Measurements from ENCODE around the gene SLC12A9.
"Not testable (repeated sequence)": the region's sequence is repeated elsewhere in the genome, so short reads cannot be mapped to it uniquely, and the experiment has no call there.

The SLC12A9 gene

DNA sequence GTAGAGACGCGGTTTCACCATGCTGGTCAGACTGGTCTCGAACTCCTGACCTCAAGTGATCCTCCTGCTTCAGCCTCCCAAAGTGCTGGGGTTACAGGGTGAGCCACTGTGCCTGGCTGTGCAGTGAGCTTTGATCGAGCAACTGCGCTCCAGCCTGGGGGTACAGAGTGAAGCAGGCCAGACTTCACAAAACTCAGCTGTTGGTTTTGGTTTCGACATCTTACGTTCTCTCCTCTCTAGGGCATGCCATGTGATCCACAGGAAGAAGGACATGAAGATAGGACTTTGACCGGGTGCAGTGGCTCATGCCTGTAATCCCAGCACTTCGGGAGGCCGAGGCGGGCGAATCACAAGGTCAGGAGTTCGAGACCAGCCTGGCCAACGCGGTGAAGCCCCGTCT, 36.0 kb upstream of the SLC12A9 start:
- peaks cover 48% of the 10 kb centered on the region for H3K36me3 ChIP-seq (ENCODE audit: control insufficient read depth, insufficient read depth, low read length)
- not testable (repeated sequence) for H3K4me3 ChIP-seq (ENCODE audit: low read length); H3K27ac ChIP-seq (ENCODE audit: low read length); H3K4me1 ChIP-seq (ENCODE audit: control insufficient read depth, insufficient read depth, low read length); DNase-seq (ENCODE audit: low read depth, low spot score); H3K9me3 ChIP-seq (ENCODE audit: control insufficient read depth, insufficient read depth, low read length); H3K27me3 ChIP-seq (ENCODE audit: control insufficient read depth, insufficient read depth, low read length)
- WGBS (ENCODE audit: insufficient coverage, insufficient read length), result no CpG with 5 or more reads among the region's 16 CpGs

DNA sequence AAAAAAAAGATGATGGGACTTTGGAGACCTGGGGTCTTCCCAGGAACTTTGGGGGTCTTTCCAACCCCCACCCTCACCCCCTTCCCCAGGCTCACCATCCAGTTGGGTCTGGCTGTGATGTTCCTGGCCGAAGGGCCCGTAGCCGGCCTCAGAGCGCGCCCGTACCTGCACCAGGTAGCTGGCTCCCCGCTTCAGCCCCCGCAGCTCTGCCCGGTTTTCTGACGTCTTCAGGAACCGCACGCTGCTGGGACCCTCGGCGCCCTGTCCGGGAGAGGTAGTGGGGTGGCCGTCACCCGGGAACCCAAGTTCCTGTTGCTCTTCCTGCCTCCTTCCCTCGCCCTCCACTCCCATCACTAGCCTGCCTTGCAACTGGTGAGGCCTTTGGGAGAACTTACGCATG, 35.4 kb upstream of the SLC12A9 start:
- no peak overlapping the region for H3K4me3 ChIP-seq (ENCODE audit: low read length)
- no peaks in the 10 kb centered on the region for H3K27me3 ChIP-seq (ENCODE audit: control insufficient read depth, insufficient read depth, low read length)
- no peaks in the 10 kb centered on the region for H3K9me3 ChIP-seq (ENCODE audit: control insufficient read depth, insufficient read depth, low read length)
- no peak for DNase-seq (ENCODE audit: low read depth, low spot score)
- H3K4me1 ChIP-seq (ENCODE audit: control insufficient read depth, insufficient read depth, low read length), result no peaks in the 10 kb centered on the region
- H3K27ac ChIP-seq (ENCODE audit: low read length), result no peak overlapping the region
- no CpG with 5 or more reads among the region's 19 CpGs for whole genome bisulfite sequencing (ENCODE audit: insufficient coverage, insufficient read length)
- H3K36me3 ChIP-seq (ENCODE audit: control insufficient read depth, insufficient read depth, low read length), result peaks cover 52% of the 10 kb centered on the region

DNA sequence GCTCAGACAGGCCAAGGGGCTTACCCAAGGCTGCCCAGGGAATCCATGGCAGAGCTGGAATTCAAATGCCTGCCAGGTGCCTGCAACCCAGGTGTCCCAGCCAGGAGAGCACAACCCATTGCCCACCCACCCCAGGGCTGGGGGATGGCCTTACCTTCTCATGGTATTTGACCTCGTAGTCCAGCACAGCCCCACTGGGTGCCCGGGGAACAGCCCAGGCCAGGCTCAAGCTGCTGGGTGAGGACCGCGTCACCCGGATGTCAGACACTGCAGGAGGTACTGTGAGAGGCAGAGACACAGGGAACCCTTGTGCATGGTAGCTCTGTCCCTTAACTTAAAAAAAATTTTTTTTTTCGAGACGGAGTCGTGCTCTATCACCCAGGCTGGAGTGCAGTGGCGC, 34.1 kb upstream of the SLC12A9 start:
- Histone ChIP-seq H3K9me3 (ENCODE audit: control insufficient read depth, insufficient read depth, low read length) (no peaks in the 10 kb centered on the region), H3K27ac (ENCODE audit: low read length) (no peak overlapping the region), H3K4me1 (ENCODE audit: control insufficient read depth, insufficient read depth, low read length) (no peaks in the 10 kb centered on the region), H3K4me3 (ENCODE audit: low read length) (no peak overlapping the region), H3K36me3 (ENCODE audit: control insufficient read depth, insufficient read depth, low read length) (peaks cover 59% of the 10 kb centered on the region), H3K27me3 (ENCODE audit: control insufficient read depth, insufficient read depth, low read length) (no peaks in the 10 kb centered on the region)
- WGBS (ENCODE audit: insufficient coverage, insufficient read length), result no CpG with 5 or more reads among the region's 9 CpGs
- DNase-seq (ENCODE audit: low read depth, low spot score), result no peak

DNA sequence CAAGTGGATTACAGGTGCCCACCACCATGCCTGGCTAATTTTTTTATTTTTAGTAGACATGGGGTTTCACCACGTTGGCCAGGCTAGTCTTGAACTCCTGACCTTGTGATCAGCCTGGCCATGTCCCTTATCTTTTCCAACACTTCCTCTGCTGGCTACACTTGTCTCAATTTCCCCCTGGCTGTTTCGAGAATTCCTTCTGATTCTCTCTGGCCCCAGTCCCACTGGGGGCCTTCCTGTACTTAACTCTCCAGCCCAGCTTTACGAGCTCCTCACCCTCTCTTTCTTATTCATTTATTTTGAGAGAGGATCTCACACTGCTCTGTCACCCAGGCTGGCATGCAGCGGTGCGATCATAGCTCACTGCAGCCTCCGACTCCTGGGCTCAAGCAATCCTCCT, 33.7 kb upstream of the SLC12A9 start:
- Histone ChIP-seq H3K27ac (ENCODE audit: low read length) (no peak overlapping the region), H3K27me3 (ENCODE audit: control insufficient read depth, insufficient read depth, low read length) (no peaks in the 10 kb centered on the region), H3K4me3 (ENCODE audit: low read length) (no peak overlapping the region), H3K9me3 (ENCODE audit: control insufficient read depth, insufficient read depth, low read length) (no peaks in the 10 kb centered on the region), H3K36me3 (ENCODE audit: control insufficient read depth, insufficient read depth, low read length) (peaks cover 59% of the 10 kb centered on the region), H3K4me1 (ENCODE audit: control insufficient read depth, insufficient read depth, low read length) (no peaks in the 10 kb centered on the region)
- no peak for DNase-seq (ENCODE audit: low read depth, low spot score)
- WGBS (ENCODE audit: insufficient coverage, insufficient read length), result no CpG with 5 or more reads among the region's 6 CpGs

DNA sequence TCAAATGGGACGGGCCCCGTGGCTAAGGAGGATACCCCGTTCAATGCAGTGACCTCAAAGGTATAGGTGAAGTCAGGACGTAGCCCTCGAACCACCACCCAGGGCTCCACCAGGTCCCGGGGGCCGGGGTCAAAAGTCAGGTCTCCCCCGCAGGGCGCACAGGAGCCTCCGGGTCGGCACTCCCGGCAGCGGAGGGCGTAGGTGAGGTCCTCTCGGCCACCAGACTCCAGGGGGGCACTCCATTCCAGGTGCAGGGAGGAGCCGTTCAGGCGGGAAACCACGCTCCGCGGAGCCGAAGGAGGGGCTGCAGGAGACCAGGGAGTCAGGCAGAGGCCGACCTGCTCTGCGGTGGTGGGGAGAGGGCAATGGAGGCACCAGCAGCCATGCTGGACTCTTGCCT, 32.9 kb upstream of the SLC12A9 start:
- no peak overlapping the region for H3K4me3 ChIP-seq (ENCODE audit: low read length)
- H3K36me3 ChIP-seq (ENCODE audit: control insufficient read depth, insufficient read depth, low read length), result peaks cover 56% of the 10 kb centered on the region
- no CpG with 5 or more reads among the region's 23 CpGs for WGBS (ENCODE audit: insufficient coverage, insufficient read length)
- H3K4me1 ChIP-seq (ENCODE audit: control insufficient read depth, insufficient read depth, low read length), result no peaks in the 10 kb centered on the region
- no peak overlapping the region for H3K27ac ChIP-seq (ENCODE audit: low read length)
- DNase-seq (ENCODE audit: low read depth, low spot score), result no peak
- no peaks in the 10 kb centered on the region for H3K9me3 ChIP-seq (ENCODE audit: control insufficient read depth, insufficient read depth, low read length)
- H3K27me3 ChIP-seq (ENCODE audit: control insufficient read depth, insufficient read depth, low read length), result no peaks in the 10 kb centered on the region

DNA sequence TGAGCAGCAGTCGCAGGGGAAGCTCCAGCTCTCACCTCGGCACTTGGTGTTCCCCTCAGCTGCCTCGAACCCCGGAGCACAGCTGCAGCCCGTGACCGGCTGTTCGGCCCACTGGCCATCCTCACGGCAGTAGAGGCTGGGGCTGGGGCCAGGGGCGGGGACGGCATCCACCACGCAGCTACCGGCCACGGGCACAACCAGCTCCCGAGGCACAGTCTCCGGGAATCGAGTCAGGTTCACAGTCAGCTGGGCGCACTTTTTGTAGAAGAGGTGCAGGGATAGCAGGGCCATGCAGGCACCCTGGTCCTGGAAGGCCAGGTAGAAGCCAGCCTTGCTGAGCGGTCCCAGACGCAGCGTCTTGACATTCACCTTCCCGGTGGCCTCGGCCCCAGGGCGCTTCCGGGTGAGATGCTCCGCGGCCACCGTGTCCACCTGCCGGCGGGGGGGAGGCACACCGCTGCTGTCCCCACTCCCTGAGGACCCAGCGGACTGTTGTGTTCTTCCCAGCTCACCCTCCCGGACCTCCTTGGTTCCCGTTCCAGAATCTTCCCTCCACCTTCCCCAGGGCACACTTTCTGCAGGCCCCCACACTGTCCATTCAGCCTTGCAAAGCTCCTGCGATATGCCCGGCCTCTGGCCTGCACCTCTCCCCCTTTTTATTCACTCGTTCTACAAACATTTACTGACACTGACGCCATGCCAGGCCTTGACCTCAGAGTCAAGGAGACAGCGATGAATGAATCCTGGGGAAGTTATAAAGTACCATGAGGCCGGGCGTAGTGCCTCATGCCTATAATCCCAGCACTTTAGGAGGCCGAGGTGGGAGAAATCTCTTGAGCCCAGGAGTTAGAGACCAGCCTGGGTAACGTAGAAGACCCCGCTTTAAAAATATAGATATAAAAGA, 30.0 kb upstream of the SLC12A9 start:
- no peak overlapping the region for H3K27ac ChIP-seq (ENCODE audit: low read length)
- no peaks in the 10 kb centered on the region for H3K9me3 ChIP-seq (ENCODE audit: control insufficient read depth, insufficient read depth, low read length)
- H3K27me3 ChIP-seq (ENCODE audit: control insufficient read depth, insufficient read depth, low read length), result no peaks in the 10 kb centered on the region
- WGBS (ENCODE audit: insufficient coverage, insufficient read length), result no CpG with 5 or more reads among the region's 43 CpGs
- DNase-seq (ENCODE audit: low read depth, low spot score), result no peak
- H3K4me3 ChIP-seq (ENCODE audit: low read length), result no peak overlapping the region
- H3K36me3 ChIP-seq (ENCODE audit: control insufficient read depth, insufficient read depth, low read length), result peaks cover 44% of the 10 kb centered on the region
- H3K4me1 ChIP-seq (ENCODE audit: control insufficient read depth, insufficient read depth, low read length), result 0 out of 2 replicates have a peak, but pooled peaks cover 2% of the 10 kb centered on the region

DNA sequence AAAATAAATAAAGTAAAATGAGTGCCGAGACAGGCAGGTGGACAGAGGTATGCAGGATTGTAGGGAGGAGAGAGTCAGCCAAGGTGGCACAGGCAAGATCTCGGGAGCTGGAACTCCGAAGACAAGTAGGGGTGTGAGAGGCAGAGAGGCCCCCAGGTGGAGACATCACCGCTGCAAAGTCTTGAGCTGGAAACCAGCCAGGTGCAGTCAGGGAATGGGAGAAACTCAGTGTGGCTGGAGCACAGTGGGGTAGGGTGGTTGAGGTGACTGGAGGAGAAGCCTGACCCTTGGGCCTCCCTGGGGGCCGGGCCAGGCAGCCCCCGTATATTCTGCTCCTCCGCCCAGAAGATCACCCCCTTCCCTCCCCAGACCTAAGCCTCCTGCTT, 29.4 kb upstream of the SLC12A9 start:
- Histone ChIP-seq H3K9me3 (ENCODE audit: control insufficient read depth, insufficient read depth, low read length) (no peaks in the 10 kb centered on the region), H3K36me3 (ENCODE audit: control insufficient read depth, insufficient read depth, low read length) (peaks cover 43% of the 10 kb centered on the region), H3K4me3 (ENCODE audit: low read length) (no peak overlapping the region), H3K4me1 (ENCODE audit: control insufficient read depth, insufficient read depth, low read length) (0 out of 2 replicates have a peak, but pooled peaks cover 2% of the 10 kb centered on the region), H3K27me3 (ENCODE audit: control insufficient read depth, insufficient read depth, low read length) (no peaks in the 10 kb centered on the region), H3K27ac (ENCODE audit: low read length) (no peak overlapping the region)
- 100% methylated on average over 1 of the region's 7 CpGs for WGBS (ENCODE audit: insufficient coverage, insufficient read length)
- DNase-seq (ENCODE audit: low read depth, low spot score), result no peak

DNA sequence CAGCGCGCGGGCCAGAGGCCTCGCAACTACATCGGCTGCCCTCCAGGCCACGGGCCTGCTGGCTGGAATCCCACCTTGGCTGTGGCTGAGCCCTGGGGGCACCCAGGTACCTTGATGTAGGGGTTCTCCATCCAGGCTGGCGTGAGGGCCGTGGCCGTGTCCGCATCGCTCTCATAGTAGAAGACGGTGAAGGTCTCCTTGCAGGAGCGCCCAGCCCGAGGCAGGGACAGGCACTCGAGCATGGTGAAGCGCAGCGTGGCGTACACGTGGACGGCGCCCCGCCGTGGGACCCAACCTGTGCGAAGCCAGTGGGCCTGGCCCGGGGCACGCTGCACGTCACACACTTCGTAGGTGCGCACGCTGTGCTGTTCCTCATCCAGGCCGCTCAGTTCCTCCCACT, 29.0 kb upstream of the SLC12A9 start:
- peaks cover 40% of the 10 kb centered on the region for H3K36me3 ChIP-seq (ENCODE audit: control insufficient read depth, insufficient read depth, low read length)
- 0 out of 2 replicates have a peak, but pooled peaks cover 2% of the 10 kb centered on the region for H3K4me1 ChIP-seq (ENCODE audit: control insufficient read depth, insufficient read depth, low read length)
- H3K4me3 ChIP-seq (ENCODE audit: low read length), result no peak overlapping the region
- no peak for DNase-seq (ENCODE audit: low read depth, low spot score)
- no peaks in the 10 kb centered on the region for H3K27me3 ChIP-seq (ENCODE audit: control insufficient read depth, insufficient read depth, low read length)
- no CpG with 5 or more reads among the region's 31 CpGs for WGBS (ENCODE audit: insufficient coverage, insufficient read length)
- H3K27ac ChIP-seq (ENCODE audit: low read length), result no peak overlapping the region
- no peaks in the 10 kb centered on the region for H3K9me3 ChIP-seq (ENCODE audit: control insufficient read depth, insufficient read depth, low read length)

DNA sequence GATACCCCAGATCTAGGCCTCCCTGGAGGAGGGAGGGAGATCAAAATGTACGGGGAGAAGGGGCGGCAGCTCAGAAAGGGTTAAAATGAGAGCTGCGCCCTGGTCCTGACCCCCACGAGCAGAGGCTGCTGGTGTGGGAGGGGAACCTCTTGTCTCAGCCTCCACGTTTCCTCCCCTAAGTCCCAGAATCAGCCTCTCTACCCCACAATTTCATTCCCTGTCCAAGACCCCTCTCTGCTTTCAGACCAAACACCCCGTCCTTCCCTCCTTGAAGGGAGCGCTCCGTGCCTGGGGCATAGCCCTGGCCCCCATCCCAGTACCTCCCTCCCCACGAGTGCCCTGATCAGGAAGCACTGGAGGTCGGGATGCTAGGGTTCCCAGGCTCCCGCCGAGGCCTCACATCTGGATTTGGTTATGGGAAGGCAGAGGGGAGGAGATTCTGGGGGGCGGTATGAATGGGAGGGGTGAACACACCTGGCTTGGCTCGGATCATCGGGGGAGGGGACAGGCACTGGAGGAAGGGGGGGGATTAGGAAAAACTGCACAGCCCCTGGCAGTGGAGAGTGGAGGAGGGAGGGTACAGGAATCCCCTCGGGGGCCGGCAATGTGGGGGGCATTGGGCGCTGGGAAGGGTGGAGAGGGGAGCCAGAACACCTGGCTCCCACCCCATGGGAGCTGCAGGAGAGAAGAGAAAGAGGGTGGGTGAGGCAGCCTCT, 27.9 kb upstream of the SLC12A9 start:
- Histone ChIP-seq H3K27me3 (ENCODE audit: control insufficient read depth, insufficient read depth, low read length) (no peaks in the 10 kb centered on the region), H3K27ac (ENCODE audit: low read length) (no peak overlapping the region), H3K9me3 (ENCODE audit: control insufficient read depth, insufficient read depth, low read length) (no peaks in the 10 kb centered on the region), H3K4me1 (ENCODE audit: control insufficient read depth, insufficient read depth, low read length) (0 out of 2 replicates have a peak, but pooled peaks cover 2% of the 10 kb centered on the region), H3K36me3 (ENCODE audit: control insufficient read depth, insufficient read depth, low read length) (peaks cover 35% of the 10 kb centered on the region), H3K4me3 (ENCODE audit: low read length) (no peak overlapping the region)
- DNase-seq (ENCODE audit: low read depth, low spot score), result no peak
- no CpG with 5 or more reads among the region's 18 CpGs for WGBS (ENCODE audit: insufficient coverage, insufficient read length)

DNA sequence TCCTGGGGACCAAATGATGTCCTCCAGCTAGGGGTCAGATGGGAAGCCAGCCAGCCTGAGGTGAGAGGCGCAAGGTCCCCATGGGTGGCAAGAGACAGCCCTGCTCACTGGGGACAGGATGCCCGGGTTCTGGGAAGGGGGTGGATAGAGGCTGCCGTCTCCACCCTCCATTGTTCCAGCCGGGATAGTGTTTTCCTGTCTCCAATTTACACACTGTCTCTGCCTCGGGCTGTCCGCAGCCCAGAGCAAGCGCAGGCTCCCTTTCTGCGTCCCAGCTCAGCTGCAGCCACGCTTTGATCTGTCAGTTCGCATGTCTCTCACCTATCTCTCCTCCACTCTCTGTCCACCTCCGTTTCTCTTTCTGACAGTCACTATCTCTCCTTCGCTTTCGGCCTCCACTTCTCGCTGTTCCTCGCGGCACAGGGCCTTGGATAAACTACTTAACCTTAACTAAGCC, 27.3 kb upstream of the SLC12A9 start:
- Histone ChIP-seq H3K36me3 (ENCODE audit: control insufficient read depth, insufficient read depth, low read length) (peaks cover 29% of the 10 kb centered on the region), H3K4me3 (ENCODE audit: low read length) (peak overlapping the region; percentile 1; the same call in 1 of the 2 replicates), H3K9me3 (ENCODE audit: control insufficient read depth, insufficient read depth, low read length) (no peaks in the 10 kb centered on the region), H3K4me1 (ENCODE audit: control insufficient read depth, insufficient read depth, low read length) (0 out of 2 replicates have a peak, but pooled peaks cover 2% of the 10 kb centered on the region), H3K27me3 (ENCODE audit: control insufficient read depth, insufficient read depth, low read length) (no peaks in the 10 kb centered on the region), H3K27ac (ENCODE audit: low read length) (no peak overlapping the region)
- no peak for DNase-seq (ENCODE audit: low read depth, low spot score)
- no CpG with 5 or more reads among the region's 16 CpGs for WGBS (ENCODE audit: insufficient coverage, insufficient read length)
